HuH-7.5 (cell line): ENCODE data around the gene ATP6V0E1.
A peak's percentile ranks its signal among the peaks of the same experiment; 100 is the strongest.

ENCODE experiments used
- DNase-seq: peaks from one replicate; pipeline ENCODE4 v3.0.0; 2011; ENCODE audit warnings: low spot score

Gene ATP6V0E1

GRCh38 chr5:172956936-172957335 is 26.6 kb upstream of the ATP6V0E1 start:
- DNase-seq = no peak

- DNase-seq = no peak
Observed at GRCh38 chr5:172957458-172957857, 26.1 kb upstream of the ATP6V0E1 start.

DNA sequence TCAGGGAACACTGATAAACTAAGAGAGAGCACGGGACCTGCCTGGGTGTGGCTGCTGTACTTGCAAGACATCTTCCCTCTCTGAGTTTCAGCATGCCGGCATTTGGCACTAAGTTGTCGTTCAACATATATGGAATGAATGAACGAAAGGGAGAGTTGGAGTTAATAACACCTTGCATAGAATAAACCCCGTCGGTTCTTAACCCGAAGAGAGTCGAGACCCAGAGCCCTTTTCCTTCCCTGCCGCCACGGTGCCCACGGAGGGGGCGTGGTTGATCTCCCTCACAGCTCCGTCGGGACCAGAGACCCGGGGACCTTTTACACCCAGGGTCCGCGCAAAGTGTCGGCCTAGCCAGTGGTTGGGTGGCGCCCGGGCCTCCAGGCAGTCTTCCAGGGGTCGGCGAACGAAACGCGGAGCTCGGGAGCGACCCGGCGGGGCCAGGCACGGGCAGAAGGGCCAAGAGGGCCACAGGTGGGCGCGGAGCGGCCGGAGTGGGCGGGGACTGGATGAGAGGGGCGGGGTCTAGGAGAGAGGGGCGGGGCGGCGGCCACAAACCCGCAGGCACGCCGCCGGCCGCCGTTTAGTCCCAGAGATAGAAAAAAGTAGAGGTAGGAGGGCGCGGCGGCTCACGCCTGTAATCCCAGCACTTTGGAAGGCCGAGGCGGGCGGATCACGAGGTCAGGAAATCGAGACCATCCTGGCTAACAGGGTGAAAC is 25.1 kb upstream of the ATP6V0E1 start:
- DNase-seq = peak; percentile 68

- DNase-seq = no peak
Observed at GRCh38 chr5:172959824-172960799, 23.5 kb upstream of the ATP6V0E1 start.

- no peak for DNase-seq
Observed at GRCh38 chr5:172969921-172970320, 13.7 kb upstream of the ATP6V0E1 start.

DNA sequence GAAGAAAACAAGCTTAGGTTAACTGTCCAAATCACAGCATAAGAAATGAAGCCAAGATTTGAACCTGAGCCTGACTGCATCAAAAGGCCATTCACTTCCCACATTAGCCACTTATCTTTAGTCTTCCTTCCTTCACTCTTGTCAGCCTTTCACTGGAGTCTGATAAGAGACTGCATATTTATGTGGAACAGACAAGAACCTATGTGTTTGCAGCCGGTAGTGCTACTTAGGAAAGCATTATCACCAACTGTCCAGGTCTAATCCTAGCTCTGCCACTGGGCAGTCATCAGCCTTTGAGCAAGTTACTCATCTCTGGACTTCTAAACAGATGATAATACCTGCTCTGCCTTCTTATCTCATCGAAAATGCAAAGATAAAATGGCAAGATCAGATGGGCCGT is 12.1 kb upstream of the ATP6V0E1 start:
- no peak for DNase-seq

GRCh38 chr5:172972552-172972951 is 11.0 kb upstream of the ATP6V0E1 start:
- no peak for DNase-seq

GRCh38 chr5:172973127-172973916 is 10.2 kb upstream of the ATP6V0E1 start:
- DNase-seq = no peak

DNA sequence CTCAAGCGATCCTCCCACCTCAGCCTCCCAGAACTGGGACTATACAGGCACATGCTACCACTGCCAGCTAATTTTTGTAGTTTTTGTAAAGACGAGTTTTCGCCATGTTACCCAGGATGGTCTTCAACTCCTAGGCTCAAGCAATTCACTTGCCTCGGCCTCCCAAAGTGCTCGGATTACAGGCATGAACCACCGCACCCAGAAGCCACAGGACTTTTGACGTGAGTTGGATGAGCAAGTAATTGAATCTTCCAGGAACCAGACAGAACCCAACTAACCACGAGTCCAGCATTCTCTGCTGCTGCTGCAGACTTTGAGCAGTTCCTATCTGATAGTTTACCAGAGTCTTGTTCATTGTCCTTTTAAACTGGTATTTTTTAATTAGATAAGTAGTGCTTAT is 9.6 kb upstream of the ATP6V0E1 start:
- DNase-seq = no peak

- DNase-seq = no peak
Observed at GRCh38 chr5:172975289-172975688, 8.3 kb upstream of the ATP6V0E1 start.

DNA sequence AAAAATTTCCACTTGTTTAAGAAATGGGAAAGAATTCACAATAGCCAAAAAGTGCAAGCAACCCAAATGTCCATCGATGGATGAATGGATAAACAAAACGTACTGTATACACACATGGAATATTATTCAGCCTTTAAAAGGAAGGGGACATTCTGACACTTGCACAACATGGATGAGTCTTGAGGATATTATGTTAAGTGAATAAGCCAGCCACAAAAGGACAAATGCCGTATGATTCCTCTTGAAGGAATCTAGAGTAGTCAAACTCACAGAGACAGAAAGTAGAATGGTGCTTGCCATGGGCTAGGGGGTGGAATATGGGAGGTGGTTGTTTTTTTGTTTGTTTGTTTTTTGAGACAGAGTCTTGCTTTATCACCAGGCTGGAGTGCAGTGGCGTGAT is 3.8 kb upstream of the ATP6V0E1 start:
- no peak for DNase-seq

GRCh38 chr5:172981931-172982330 is 1.6 kb upstream of the ATP6V0E1 start:
- no peak for DNase-seq

DNA sequence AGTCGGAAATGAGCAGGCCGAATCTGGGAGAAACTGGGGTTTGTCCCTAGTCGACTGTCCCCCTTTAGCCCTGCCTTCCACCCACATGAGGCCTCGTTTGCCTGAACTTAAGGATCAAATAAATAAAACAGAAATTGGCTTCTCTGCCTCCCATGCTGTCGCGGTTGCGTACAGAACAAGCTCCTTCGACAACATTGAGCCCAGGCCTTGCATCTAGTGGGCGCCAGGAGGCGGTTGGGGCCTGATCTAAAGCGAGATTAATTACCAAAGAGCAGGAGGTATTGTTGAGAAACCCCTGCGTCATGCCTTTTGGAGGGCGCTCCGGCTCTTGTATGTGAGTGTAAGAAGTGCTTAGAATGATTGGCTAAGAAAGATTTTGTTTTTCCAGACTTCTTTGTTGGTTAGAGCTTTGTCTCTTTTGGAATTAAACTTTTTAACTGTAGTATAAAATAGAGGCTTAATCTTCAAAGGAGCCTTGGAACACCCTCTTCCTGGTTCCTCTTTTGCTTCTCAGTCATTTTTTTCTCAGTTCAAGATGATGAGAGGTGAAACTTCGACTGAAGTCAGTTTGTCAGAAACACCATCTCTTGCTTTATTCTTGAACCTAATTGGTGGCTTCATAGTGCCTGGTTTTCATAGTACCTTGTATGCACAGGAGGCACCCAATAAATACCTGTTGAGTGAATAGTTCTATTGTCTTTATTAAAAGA is 828 bp downstream of the ATP6V0E1 start:
- peak; percentile 71 for DNase-seq

DNA sequence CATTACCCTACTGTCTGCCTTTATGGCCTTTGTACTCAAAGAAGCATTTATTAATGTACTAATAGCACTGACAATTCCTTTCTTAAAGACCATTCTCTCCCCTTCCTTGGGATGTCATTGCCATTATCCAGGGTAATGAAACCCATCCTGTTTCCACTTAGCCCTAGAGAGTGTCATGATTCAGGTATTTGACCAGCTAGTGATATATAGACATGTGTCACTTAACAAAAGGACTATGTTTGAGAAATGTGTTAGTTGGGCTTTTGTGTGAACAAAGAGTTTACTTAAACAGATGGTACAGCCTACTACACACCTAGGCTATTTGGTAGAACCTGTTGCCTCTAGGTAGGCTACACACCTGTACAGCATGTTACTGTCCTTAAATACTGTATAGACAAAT is 2.0 kb downstream of the ATP6V0E1 start:
- no peak for DNase-seq

GRCh38 chr5:172988276-172988675 is 4.7 kb downstream of the ATP6V0E1 start:
- DNase-seq = no peak

- DNase-seq = no peak
Observed at GRCh38 chr5:172990776-172991175, 7.2 kb downstream of the ATP6V0E1 start.

DNA sequence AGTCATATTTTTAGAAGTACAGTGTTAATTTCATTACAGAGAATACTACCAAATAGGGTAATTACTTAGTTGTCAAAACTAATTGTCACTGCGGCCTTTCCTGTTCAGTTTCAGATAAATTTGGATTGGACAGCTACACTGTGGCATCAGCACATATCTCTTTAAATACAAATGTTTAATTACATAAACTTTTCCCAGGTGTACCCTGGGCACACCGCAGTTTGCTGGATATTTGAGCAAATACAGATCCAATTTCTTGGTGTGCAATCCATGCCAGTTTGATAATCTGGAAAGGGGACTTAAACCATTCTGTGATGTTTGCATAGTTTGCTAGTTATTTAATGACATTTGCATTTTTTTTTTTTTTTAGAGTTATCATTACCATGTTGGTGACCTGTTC is 10.8 kb downstream of the ATP6V0E1 start:
- DNase-seq = no peak

GRCh38 chr5:172999372-172999973 is 15.9 kb downstream of the ATP6V0E1 start:
- DNase-seq = no peak

DNA sequence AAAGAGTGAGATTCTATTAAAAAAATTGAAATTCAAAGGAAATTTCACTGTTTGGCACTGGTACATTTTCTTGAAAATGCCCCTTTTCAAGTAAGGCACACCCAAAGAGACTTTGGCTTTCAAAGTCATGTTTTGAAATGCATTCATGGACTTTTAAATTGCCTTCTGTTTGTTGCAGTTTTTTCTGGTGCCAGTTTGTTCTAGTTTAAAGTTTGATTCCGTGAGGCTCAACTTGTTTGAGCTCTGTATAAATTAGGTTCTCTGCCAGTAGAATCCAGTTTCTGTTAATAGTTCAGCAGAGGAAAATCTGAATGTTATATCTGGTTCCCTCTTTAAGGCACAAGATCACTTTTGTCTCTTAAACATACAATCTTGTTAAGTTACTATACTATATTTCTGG is 16.4 kb downstream of the ATP6V0E1 start:
- no peak for DNase-seq

DNA sequence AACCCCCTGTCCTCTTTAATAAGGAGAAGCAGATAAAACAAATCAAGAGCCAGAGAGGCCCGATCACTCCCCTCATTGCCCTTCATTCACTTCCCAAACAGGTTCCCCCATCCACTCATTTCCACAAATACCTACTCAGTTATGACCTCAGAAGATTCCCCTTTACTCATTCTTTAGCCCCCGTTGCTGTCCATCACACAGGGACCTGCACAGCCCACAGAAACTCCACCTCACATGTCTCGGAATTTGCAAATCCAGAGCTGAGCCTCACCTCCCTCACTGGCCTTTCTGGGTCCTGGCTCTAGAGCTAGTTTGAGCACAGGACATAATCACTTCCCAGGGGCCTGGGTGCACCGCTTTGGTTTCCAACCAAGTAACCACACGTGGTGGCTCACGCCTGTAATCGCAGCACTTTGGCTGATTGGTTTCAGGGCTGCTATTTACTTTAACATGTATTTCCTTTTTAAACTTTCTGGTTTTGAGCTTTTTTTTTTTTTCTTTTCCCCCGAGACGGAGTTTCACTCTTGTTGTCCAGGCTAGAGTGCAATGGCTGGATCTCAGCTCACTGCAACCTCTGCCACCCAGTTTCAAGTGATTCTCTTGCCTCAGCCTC is 17.8 kb downstream of the ATP6V0E1 start:
- no peak for DNase-seq

GRCh38 chr5:173003360-173003759 is 19.8 kb downstream of the ATP6V0E1 start:
- DNase-seq = no peak
